Measurements from ENCODE around the gene RER1. TPM values are rescaled to one million over a fixed set of nuclear protein-coding genes. Genes with fewer than 3 reads are reported as not detected.

Gene RER1
- total RNA-seq, 4 donors from 2014 or later = 51.1 to 60.5 (median 55.4) TPM

GRCh38 chr1:2447276-2448097, 55.8 kb downstream of the RER1 start:
- H3K4me1 ChIP-seq = no peaks in the 10 kb centered on the region
- ATAC-seq = no peak
- H3K27me3 ChIP-seq = peaks cover 34 to 59% (median 56%) of the 10 kb centered on the region in 3 donors
- no peaks in the 10 kb centered on the region for H3K9me3 ChIP-seq
- no peak overlapping the region for H3K4me3 ChIP-seq
- H3K27ac ChIP-seq = no peak overlapping the region
- intact Hi-C loops (cut with DNase I; ENCODE audit: low total_unique reads) (no loop called here), in situ Hi-C loops (cut with MboI; ENCODE audit: low sequenced_read_pairs in 4 of 4) (no loop called here)
- no peaks in the 10 kb centered on the region for H3K36me3 ChIP-seq
- no peak for DNase-seq
- TF ChIP-seq CTCF (IDR thresholded peaks at IDR 0.05 in 4 of 5, conservative IDR thresholded peaks at IDR 0.05 in 1 of 5) (no peak), POLR2A (IDR thresholded peaks at IDR 0.05) (no peak)

- H3K27ac ChIP-seq = no peak overlapping the region
- no peaks in the 10 kb centered on the region for H3K4me1 ChIP-seq
- in situ Hi-C loops (cut with MboI; ENCODE audit: low sequenced_read_pairs in 4 of 4) (no loop called here), intact Hi-C loops (cut with DNase I; ENCODE audit: low total_unique reads) (no loop called here)
- H3K36me3 ChIP-seq = no peaks in the 10 kb centered on the region
- no peak for TF ChIP-seq CTCF (IDR thresholded peaks at IDR 0.05 in 4 of 5, conservative IDR thresholded peaks at IDR 0.05 in 1 of 5)
- TF ChIP-seq POLR2A (IDR thresholded peaks at IDR 0.05) = no peak
- ATAC-seq (no peak), DNase-seq (no peak)
- no peak overlapping the region for H3K4me3 ChIP-seq
- no peaks in the 10 kb centered on the region for H3K9me3 ChIP-seq
- H3K27me3 ChIP-seq = peaks cover 28 to 57% (median 51%) of the 10 kb centered on the region in 3 donors
These were observed 56.4 kb downstream of the RER1 start for GRCh38 chr1:2448098-2448445.

- Histone ChIP-seq H3K27me3 (peaks cover 24 to 63% (median 47%) of the 10 kb centered on the region in 3 donors), H3K36me3 (no peaks in the 10 kb centered on the region), H3K9me3 (no peaks in the 10 kb centered on the region), H3K4me3 (no peak overlapping the region), H3K4me1 (no peaks in the 10 kb centered on the region), H3K27ac (no peak overlapping the region)
- in situ Hi-C loops (cut with MboI; ENCODE audit: low sequenced_read_pairs in 4 of 4) = no loop called here
- no peak for ATAC-seq
- TF ChIP-seq CTCF (IDR thresholded peaks at IDR 0.05 in 4 of 5, conservative IDR thresholded peaks at IDR 0.05 in 1 of 5) (no peak), POLR2A (IDR thresholded peaks at IDR 0.05) (no peak)
- no peak for DNase-seq
- intact Hi-C loops (cut with DNase I; ENCODE audit: low total_unique reads) = no loop called here
These were observed 58.2 kb downstream of the RER1 start for GRCh38 chr1:2449636-2450454.

GRCh38 chr1:2451741-2452140, 60.1 kb downstream of the RER1 start:
- in situ Hi-C loops (cut with MboI; ENCODE audit: low sequenced_read_pairs in 4 of 4) (no loop called here), intact Hi-C loops (cut with DNase I; ENCODE audit: low total_unique reads) (no loop called here)
- Histone ChIP-seq H3K4me1 (no peaks in the 10 kb centered on the region), H3K9me3 (no peaks in the 10 kb centered on the region), H3K36me3 (no peaks in the 10 kb centered on the region), H3K27ac (no peak overlapping the region), H3K4me3 (no peak overlapping the region), H3K27me3 (peaks cover 25 to 60% (median 43%) of the 10 kb centered on the region in 3 donors)
- DNase-seq = no peak
- no peak for TF ChIP-seq POLR2A (IDR thresholded peaks at IDR 0.05)
- TF ChIP-seq CTCF (IDR thresholded peaks at IDR 0.05 in 4 of 5, conservative IDR thresholded peaks at IDR 0.05 in 1 of 5) = no peak
- ATAC-seq = no peak

Data from gastrocnemius medialis (tissue), 4 donors.